Gastroesophageal sphincter (tissue), 3 donors: ENCODE results near the gene DMD.
A peak's percentile ranks its signal among the peaks of the same experiment; 100 is the strongest.

Source experiments
- EP300 ChIP-seq: sonication (generic); formaldehyde crosslinking; IDR thresholded peaks from one replicate; pipeline ENCODE4 v1.6.1; 2017; ENCODE audit warnings: antibody characterized with exemption, mild to moderate bottlenecking
- POLR2A ChIP-seq, 2 donors: fragments of 450-650 bp; IDR thresholded peaks; one replicate each; pipeline ENCODE4 v1.6.1; 2017; ENCODE audit warnings: antibody characterized with exemption in 2 of 2, mild to moderate bottlenecking in 2 of 2, moderate library complexity in 1 of 2
- POLR2AphosphoS5 ChIP-seq: sonication (generic); formaldehyde crosslinking; IDR thresholded peaks from one replicate; pipeline ENCODE4 v1.6.1; 2017; ENCODE audit warnings: antibody characterized with exemption
- TF ChIP-seq, protein P1 (sequence below), 4 experiments: fragments of 200-600 bp in 2 of 4; fragments of 450-650 bp in 2 of 4; sonication (generic) in 1 of 4; IDR thresholded peaks; one replicate each; pipeline ENCODE4 v1.5.1; 2017 to 2019; ENCODE audit warnings: antibody characterized with exemption in 4 of 4, mild to moderate bottlenecking in 2 of 4, moderate library complexity in 2 of 4

GRCh38 chrX:33032700-33033099 is 178.6 kb downstream of the DMD start:
- TF ChIP-seq POLR2A (IDR thresholded peaks at IDR 0.05) (no peak), POLR2AphosphoS5 (peak; percentile 87), EP300 (no peak)
- TF ChIP-seq, protein P1, sequence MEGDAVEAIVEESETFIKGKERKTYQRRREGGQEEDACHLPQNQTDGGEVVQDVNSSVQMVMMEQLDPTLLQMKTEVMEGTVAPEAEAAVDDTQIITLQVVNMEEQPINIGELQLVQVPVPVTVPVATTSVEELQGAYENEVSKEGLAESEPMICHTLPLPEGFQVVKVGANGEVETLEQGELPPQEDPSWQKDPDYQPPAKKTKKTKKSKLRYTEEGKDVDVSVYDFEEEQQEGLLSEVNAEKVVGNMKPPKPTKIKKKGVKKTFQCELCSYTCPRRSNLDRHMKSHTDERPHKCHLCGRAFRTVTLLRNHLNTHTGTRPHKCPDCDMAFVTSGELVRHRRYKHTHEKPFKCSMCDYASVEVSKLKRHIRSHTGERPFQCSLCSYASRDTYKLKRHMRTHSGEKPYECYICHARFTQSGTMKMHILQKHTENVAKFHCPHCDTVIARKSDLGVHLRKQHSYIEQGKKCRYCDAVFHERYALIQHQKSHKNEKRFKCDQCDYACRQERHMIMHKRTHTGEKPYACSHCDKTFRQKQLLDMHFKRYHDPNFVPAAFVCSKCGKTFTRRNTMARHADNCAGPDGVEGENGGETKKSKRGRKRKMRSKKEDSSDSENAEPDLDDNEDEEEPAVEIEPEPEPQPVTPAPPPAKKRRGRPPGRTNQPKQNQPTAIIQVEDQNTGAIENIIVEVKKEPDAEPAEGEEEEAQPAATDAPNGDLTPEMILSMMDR (IDR thresholded peaks at IDR 0.05) = no peak
